Dermis microvascular lymphatic vessel endothelial cell (primary cell): ENCODE results near the gene CSPG4. TPM values are rescaled to one million over a fixed set of nuclear protein-coding genes. Genes with fewer than 3 reads are reported as not detected.
A peak's percentile ranks its signal among the peaks of the same experiment; 100 is the strongest.
"Not testable (repeated sequence)": the region's sequence is repeated elsewhere in the genome, so short reads cannot be mapped to it uniquely, and the experiment has no call there.

Experiments used
- DNase-seq, 2 donors: peaks; one replicate each; pipeline versions ENCODE4 v3.0.0 to v3.0.0-alpha.2; 2010; ENCODE audit warnings: low read depth in 2 of 2
- total RNA-seq: library from RNA; depleted of rRNA; stranded (reverse); fragments of >200 nt; gene quantifications from 2 replicates; pipeline ENCODE4 v1.2.1, GENCODE V29; 2014

CSPG4 gene
- total RNA-seq, 1 donor from 2014 or later: under 0.01 TPM

DNA sequence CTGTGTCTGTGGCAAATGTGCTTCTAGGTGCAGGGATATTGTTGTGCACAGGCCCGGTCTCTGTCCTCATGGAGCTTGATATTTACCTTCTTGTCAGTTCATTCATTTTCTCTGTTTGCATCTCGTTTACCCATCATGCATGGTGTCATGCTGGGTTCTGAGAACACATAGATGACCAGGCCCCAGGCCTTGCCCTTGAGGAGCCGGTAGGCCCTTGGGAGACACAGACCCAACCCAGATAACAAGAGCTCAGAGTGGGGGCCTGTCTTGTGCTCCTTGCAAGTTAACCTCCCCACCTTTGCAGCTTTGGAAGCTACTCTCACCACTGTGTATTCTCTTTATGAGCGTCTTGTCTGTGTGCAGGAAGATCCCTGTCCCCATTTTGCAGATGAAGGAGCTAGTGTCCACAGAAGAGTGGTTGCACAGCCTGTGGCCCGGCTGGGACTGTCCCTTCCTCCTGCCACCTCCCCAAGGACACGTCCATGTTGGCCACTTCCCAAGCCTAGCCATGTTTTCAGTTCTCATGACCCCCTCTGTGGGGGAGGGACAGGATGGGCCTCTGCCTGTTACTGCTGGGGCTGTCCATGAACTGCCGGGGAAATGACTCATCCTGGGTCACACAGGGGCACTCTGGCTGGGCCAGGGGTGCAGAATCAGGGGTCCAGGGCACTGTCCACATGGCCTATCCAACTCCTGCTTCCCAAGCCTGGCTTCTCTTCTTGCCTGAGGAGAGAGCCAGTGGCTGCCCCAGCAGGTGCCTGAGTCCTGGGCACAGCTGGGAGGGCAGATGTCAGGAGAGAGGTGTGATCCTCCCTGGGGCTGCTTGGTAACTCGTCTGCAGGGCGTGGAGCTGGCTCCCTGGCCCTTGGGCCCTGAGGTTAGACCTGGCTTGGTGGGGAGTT, 61.5 kb downstream of the CSPG4 start:
- DNase-seq: peak; percentile 84 to 85

DNA sequence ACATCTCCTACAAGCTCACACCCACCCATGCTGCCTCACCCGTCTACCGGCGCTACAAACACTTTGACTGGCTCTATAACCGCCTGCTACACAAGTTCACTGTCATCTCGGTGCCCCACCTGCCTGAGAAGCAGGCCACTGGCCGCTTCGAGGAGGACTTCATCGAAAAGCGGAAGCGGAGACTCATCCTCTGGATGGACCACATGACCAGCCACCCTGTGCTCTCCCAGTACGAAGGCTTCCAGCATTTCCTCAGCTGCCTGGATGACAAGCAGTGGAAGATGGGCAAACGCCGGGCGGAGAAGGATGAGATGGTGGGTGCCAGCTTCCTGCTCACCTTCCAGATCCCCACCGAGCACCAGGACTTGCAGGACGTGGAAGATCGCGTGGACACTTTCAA, 62.8 kb downstream of the CSPG4 start:
- DNase-seq: no peak

DNA sequence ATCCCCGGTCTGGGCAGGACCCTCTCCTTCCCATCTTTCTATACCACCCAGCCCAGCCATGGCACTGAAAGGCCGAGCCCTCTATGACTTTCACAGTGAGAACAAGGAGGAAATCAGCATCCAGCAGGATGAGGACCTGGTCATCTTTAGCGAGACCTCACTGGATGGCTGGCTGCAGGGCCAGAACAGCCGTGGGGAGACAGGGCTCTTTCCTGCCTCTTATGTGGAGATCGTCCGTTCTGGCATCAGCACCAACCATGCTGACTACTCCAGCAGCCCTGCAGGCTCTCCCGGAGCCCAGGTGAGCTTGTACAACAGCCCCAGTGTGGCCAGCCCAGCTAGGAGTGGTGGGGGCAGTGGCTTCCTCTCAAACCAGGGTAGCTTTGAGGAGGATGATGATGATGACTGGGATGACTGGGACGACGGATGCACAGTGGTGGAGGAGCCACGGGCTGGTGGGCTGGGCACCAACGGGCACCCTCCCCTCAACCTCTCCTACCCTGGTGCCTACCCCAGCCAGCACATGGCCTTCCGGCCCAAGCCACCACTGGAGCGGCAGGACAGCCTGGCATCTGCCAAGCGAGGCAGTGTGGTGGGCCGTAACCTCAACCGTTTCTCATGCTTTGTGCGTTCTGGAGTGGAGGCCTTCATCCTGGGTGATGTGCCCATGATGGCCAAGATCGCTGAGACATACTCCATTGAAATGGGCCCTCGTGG, 63.4 kb downstream of the CSPG4 start:
- no peak for DNase-seq

DNA sequence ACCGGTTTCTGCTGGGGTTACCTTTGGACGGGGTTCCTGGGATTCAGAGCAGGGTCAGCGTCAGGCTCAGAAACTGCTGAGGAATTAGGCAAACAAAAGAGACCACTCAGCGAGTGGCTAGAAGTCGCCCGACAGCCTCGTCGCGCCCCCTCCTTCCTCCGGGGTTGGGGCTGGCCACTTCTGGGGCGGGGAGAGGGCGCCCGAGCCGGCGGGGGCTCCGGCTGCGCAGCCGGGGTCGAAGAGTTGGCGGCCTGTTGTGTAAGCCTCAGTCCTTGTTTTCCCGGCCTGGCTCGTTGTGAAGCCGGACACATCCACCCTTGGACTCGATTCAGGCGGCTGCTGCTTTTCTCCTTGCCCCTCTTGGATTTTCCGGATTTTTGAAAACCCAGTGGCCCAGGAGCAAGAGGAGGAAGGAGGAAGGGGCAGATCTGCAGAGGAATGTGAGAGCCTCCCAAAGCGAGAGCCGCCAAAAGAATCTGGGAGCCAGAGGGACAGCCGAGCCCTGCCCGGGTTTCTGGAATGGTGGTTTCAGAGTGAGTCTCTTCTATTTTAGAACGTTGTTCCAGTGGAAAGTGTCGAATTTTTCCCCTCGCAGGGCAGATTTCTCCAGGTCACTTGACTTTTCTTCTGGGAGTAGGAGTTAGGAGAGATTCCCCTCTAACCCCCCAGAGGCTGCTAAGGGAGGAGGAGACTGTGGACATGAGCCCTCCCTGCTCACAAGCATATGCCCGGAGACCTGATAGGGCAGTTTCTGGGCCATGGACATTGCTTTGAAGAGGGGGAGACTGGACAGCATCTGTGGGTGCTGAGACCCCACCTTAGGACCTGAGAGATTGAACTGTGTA, 64.3 kb downstream of the CSPG4 start:
- peak in 1 of 2 donors; percentile 47 for DNase-seq

DNA sequence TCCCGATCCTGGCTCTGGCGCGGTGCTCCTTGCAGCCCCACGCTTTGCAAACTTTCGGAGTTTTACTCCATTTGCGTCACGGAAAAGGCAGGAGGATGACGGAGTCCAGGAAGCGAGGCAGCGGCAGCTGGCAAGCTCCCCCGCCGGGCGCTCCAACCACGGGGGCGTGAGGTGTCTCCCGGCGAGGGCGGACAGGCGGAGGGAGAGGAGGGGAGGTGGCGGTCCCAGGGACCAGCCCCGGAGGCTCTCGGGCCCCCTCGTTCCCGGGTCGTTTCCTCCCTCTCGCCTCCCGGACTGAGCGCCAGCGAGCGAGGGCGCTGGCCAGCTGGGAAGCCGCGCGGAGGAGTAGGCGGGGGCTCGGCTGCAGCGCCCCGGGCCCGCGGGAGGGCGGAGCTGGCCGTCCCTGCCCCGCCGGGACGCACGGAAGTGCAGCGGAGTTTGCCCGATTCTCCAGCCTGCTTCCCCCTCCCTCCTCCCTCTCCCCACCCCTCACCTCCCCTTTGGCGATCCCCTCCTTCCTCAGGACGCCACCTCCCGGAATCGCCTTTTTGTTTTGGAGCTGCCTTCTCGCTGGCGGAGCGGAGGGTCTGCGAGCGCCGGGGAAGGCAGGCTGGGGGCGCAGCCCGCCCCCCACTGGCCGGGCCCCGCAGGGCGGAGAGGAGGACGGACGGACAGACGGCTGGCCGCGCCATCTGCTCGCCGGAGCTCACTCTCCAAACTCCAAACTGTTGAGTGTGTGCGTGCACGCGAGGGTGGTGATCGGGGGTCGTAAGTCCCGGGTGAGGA, 65.1 kb downstream of the CSPG4 start, which contains the start of gene SNX33:
SNX33 (plus strand) TSS at position 543 of the 786 bp plus-strand sequence. CDS start 1,191 bp downstream, outside the sequence.
- DNase-seq: peak; percentile 75 to 80

DNA sequence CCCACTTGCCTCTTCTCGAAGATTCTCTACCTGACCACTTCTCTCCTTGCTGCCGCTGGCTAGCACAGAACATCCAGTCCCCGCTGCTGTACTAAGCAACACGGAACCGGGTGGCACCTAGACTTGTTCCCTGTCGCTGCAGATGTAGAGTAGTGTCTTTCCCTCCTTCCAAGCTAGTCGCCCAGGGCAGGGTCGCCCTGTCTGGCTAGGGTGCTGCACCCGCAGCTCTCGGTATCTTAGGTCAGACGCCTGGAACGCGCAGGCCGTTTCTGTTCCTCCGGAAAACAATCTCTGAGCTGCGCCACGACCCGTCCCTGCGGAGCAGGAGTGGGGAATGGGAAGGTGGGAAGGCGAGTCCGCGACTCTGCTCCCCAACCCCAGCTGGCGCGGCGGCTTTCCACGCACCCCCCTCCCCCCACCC, 65.7 kb downstream of the CSPG4 start:
- no peak for DNase-seq

DNA sequence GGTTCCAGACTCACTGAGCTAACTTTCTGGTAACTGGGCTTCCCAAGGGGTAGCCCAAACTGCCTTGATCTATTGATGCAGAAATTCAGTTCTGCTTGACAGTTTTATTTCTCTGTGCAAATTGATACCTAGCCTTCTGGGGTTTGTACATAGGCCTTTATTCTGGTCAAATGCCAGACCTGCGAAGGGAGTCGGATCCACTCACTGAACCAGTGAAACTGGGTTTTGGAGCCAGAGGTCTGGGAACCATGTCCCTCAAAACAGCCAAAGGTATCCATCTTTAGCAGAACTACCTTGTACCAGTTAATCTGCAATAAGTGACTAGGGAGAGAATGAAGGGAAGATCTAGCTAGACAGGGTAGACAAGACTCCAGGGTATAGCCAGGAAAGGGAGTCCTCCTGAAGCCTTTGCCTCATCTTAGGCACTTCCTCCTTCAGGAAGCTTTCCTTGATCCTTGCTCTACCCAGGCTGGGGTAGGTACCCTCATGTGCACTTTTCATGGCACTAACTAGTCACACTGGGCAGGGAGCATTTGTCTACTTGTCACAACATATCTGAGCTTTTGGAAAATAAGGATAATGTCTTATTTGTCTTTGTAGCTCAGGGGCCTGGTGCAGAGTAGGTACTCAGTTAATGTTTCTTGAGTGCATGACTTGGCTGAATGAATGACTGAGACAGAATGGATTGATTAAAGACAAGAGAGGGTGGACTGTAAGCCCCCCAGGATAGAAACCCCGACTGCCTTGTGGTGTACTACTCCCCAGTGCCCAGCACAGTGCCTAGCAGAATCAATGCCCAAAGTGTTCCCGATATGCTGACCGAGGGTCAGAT, 66.3 kb downstream of the CSPG4 start:
- DNase-seq: no peak

DNA sequence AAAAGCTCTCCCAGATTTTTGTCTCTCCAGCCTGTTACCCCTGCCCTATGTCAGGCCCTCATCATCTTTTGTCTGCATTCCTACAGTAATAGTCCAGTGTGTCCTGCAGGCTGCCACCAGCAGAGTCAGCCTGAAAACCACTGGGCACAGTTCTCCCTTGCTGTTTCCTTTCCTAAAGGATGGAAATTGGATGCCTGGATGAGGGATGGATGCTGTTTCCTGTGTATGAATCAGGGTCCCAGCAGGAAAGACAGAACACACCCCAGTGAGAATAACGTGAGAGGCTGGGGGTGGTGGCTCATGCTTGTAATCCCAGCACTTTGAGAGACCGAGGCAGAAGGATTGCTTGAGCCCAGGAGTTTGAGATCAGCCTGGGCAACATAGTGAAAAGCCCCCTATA, 68.3 kb downstream of the CSPG4 start:
- DNase-seq: no peak

DNA sequence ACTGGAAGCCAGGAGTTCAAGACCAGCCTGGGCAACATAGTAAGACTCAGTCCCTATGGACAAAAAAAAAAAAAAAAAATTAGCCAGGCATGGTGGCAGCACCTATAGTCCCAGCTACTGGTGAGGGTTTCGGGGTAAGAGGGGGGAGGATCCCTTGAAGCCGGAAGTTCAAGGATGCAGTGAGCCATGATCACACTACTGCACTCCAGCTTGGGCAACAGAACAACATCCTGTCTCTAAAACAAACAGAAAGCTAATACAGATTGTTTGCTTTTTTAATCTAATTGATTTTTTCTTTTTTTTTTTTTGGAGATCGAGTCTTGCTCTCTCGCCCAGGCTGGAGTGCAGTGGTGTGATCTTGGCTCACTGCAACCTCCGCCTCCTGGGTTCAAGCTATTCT, 71.0 kb downstream of the CSPG4 start:
- no peak for DNase-seq

DNA sequence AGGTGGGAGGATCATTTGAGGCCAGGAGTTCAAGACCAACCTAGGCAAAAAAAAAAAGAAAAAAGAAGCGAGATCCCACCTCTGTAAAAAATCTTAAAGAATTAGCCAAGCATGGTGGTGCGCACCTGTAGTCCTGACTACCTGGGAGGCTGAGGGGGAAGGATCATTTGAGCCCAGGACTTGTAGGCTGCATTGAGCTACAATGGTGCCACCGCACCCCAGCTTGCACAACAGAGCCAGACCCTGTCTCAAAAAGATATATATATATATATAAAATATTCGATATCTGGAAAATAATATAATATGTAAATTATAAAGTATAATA, 71.5 kb downstream of the CSPG4 start:
- no peak for DNase-seq

DNA sequence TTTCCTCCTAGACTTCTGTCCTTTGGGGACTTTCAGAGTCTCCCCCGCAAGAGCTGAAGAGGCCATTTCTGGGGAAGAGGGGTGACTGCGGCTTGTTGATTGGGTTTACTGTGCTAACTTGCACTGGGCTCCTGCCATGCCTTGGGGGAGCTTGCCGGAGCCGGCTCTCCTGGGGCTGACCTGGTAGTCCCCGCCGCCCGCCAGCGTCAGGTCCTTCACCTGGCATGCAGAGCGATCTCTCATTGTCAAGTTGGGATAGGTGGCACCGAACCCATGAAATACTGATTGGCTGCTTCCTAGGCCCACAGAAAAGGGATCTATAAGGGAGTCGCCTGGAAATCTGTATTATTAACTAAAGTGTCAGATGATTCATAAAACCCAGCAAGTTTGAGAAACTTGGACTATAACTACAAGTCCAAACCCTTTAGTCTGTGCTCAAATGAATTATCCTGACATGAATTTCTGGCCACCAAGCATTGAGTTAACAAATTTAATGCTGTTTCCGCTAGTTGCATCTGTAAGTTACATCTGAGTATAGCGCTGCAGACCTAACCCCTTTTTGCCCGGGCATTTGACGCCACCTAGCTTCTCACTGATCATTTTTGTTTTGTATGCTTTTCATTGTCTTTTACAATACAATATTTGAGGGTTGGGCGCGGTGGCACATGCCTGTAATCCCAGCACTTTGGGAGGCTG, 72.0 kb downstream of the CSPG4 start:
- DNase-seq: peak; percentile 59 to 79

DNA sequence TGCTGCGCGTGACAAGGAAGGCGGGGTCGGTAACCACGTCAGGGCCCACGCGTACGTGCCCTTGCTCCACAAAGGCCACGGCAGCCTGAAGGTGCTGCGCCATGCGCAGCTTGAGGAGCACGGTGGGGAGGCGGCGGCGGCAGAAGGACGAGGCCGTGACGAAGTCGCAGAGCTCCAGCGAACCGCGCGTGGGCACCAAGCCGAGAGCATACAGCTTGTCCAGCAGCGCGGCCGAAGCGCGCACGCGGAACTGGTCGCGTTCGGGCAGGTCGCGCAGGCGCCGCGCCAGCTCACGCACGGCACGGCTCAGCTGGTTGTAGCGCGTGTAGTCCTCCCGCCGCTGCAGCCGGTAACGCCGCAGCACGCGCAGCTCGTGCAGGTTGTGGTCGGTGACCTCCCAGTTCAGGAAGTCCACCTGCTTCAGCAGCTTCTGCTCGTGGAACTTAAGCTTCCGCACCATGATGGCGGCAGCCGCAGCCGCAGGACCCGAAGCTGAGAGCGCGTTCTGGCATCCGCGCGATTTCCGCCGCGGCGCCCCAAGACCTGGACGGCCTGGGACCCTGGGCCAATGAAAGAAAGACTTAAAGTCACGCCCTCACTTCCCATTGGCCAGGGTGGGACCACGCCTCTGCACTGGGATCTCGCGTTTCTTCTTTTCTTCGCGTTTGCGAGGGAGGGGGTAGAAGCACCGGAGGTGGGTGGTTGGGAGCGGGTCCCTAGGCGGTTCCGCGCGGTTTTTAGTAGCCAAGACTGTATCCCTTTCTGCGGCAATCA, 72.8 kb downstream of the CSPG4 start, which contains the start of gene IMP3:
IMP3 (minus strand) TSS at position 516 of the 774 bp plus-strand sequence; CDS start at position 460, 56 bp downstream.
- peak; percentile 92 to 97 for DNase-seq

DNA sequence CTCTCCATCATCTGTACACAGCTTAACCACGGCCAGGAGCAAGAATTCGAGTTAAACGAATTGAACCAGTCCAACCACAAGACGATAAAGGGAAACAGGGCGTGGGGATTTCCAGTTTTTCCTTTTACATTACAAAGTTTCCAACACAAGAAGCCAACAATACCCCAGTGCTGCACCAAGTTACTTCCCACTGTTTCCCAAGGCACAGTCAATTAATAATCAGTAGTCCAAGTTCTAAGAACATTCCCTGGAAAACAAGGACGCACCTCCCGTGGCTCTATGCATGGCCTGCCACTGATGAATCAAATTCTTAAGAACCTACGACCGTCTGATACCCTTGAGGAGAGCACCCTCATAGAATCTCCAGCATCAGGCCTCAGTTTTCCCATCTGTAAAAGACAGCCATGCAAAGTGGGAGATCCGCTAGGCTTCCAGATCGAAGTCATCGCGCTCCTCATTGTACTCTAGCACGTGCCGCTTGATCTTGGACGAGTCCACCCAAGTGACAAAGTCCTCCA, 73.4 kb downstream of the CSPG4 start:
- DNase-seq: peak in 1 of 2 donors; percentile 53

DNA sequence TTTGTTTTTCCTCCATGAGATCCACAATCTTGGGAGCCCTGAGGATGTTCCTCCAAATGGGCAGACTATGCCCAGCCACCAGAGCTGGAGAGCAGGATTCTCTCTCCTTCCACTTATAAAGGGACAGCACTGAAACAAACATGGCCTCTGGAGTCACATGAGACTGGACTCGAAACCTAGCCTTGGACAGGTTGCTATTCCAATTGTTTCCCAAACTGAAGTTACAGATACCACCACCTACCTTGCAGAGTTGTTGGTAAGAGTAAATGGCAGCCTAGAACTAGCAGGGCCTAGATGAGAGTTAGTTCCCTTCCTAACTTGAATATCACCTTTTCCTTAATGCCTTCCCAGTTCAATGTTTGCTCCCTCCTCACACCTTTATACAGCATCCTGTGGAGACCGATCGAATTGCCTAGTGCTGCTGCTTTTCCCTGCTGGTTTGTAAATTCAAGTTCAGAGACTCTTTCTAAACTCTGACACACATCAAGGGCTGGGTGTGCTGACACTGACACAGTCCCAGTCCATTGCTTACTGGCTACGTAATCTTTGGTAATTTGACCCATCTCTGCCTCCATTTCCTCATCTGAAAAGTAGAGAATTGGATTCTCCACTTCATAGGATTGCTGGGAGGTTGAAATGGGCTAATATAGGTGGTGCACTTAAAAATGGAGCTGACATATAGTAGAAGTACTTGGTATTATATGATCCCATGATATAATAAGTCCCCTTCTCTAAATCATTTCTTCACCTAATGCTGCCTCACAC, 75.2 kb downstream of the CSPG4 start:
- no peak for DNase-seq

DNA sequence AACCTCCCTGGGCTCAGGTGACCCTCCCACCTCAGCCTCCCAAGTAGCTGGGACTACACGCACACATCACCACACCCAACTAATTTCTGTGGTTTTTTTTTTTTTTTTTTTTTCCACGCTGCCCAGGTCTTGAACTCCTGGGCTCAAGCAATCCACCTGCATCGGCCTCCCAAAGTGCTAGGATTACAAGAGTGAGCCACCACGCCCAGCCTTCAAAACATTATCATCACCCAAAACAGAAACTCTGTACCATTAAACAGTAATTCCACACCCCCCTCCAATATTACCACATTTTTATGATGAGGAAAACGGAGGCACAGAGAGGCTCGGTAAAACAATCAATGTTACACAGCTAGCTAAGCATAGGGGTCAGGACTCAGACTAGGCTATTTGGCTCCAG, 76.6 kb downstream of the CSPG4 start:
- no peak for DNase-seq

DNA sequence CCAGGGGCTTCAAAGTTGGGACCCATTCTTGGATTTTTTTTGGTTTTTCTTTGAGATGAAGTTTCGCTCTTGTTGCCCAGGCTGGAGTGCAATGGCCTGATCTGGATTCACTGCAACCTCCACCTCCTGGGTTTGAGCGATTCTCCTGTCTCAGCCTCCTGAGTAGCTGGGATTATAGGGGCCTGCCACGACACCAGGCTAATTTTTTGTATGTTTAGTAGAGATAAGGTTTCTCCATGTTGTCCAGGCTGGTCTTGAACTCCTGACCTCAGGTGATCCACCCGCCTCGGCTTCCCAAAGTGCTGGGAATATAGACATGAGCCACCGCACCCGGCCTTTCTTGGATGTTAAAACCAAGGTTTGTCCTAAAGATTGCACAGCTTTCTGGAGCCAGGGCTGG, 78.7 kb downstream of the CSPG4 start:
- DNase-seq: not testable (repeated sequence)

DNA sequence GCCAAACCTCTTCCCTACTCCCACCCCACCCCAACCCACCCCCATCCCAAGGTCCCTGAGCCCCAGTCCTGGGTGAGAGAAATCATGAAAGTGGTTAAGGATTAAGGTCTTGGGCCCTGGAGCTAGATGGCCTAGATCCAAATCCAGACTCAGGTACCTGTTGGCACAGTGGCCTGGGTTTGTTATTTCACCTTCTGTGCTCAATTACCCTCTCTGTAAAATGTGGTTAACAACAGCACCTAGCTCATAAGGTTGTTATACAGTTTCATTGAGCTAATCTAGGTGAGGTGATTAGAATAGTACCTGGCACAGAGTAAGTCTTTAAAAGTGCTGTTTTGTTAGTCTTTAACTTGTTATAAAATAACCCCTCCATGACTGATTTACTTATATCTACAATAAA, 80.7 kb downstream of the CSPG4 start:
- DNase-seq: no peak
